Measurements from ENCODE around the gene USP27X. TPM values are rescaled to one million over a fixed set of nuclear protein-coding genes. Genes with fewer than 3 reads are reported as not detected.

Gene USP27X
- total RNA-seq, 2 donors from 2014 or later: 1.0 to 2.4 TPM

DNA sequence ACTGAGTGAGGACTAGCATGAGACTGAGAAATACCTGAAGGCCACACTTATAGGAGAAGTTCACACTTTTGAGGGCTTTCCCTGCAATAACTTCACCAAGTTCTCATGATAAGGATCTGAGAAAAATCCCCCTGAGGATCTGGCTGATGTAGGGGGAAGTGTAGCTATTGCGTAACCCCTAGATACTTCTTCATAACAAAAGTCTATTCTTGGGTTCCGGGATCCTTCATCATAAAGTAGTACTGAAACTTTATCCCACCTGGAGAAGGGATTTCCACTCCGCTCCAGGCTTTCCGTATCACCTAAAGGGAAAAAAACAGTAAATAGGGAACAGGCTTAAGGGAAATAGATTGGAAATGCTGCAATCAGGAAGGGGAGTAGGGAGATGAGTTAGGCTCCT, 13.3 kb downstream of the USP27X start:
- Histone ChIP-seq H3K4me3 (no peak overlapping the region), H3K27me3 (no peaks in the 10 kb centered on the region), H3K27ac (no peak overlapping the region), H3K4me1 (no peaks in the 10 kb centered on the region), H3K36me3 (no peaks in the 10 kb centered on the region), H3K9me3 (no peaks in the 10 kb centered on the region)
- no peak for DNase-seq (ENCODE audit: low spot score)
- TF ChIP-seq, protein P1, sequence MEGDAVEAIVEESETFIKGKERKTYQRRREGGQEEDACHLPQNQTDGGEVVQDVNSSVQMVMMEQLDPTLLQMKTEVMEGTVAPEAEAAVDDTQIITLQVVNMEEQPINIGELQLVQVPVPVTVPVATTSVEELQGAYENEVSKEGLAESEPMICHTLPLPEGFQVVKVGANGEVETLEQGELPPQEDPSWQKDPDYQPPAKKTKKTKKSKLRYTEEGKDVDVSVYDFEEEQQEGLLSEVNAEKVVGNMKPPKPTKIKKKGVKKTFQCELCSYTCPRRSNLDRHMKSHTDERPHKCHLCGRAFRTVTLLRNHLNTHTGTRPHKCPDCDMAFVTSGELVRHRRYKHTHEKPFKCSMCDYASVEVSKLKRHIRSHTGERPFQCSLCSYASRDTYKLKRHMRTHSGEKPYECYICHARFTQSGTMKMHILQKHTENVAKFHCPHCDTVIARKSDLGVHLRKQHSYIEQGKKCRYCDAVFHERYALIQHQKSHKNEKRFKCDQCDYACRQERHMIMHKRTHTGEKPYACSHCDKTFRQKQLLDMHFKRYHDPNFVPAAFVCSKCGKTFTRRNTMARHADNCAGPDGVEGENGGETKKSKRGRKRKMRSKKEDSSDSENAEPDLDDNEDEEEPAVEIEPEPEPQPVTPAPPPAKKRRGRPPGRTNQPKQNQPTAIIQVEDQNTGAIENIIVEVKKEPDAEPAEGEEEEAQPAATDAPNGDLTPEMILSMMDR (IDR thresholded peaks at IDR 0.05): no peak

DNA sequence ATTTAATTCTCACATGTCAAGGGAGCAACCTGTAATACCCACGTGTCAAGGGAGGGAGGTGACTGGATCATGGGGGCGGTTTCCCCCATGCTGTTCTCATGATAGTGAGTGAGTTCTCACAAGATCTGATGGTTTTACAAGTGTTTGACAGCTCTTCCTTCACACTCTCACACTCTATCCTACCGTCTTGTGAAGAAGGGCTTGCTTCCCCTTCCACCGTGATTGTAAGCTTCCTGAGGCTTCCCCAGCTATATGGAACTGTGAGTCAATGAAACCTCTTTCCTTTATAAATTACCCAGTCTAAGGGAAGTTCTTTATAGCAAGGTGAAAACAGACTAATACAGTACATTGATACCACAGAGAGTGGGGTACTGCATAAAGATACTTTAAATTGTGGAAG, 17.7 kb downstream of the USP27X start:
- H3K4me1 ChIP-seq: no peaks in the 10 kb centered on the region
- H3K9me3 ChIP-seq: no peaks in the 10 kb centered on the region
- H3K4me3 ChIP-seq: no peak overlapping the region
- H3K36me3 ChIP-seq: no peaks in the 10 kb centered on the region
- no peaks in the 10 kb centered on the region for H3K27me3 ChIP-seq
- TF ChIP-seq, protein P1 (IDR thresholded peaks at IDR 0.05): no peak
- H3K27ac ChIP-seq: no peak overlapping the region
- DNase-seq (ENCODE audit: low spot score): no peak

DNA sequence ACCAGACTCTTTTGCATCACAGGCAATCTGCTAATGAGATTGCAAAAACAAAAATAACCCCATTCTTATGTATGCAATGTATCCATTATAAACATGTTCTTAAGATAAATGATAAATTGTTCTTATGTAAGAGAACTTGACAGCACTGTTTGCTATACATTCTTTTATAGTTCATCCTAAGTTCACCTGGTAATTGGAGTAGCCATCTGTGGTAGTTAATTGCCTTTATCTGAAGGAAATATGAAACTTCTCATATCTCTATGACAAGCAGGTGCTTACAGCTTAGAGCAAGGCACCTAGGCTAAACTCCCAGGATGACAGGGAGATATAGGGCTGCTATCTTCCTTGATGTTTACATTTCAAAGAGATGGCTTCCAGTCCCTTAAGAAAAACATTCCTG, 21.8 kb downstream of the USP27X start:
- Histone ChIP-seq H3K36me3 (no peaks in the 10 kb centered on the region), H3K4me3 (no peak overlapping the region), H3K27ac (no peak overlapping the region), H3K4me1 (no peaks in the 10 kb centered on the region), H3K27me3 (no peaks in the 10 kb centered on the region), H3K9me3 (peaks cover 0 to 7% of the 10 kb centered on the region in 2 donors)
- TF ChIP-seq, protein P1 (IDR thresholded peaks at IDR 0.05): no peak
- DNase-seq (ENCODE audit: low spot score): no peak

DNA sequence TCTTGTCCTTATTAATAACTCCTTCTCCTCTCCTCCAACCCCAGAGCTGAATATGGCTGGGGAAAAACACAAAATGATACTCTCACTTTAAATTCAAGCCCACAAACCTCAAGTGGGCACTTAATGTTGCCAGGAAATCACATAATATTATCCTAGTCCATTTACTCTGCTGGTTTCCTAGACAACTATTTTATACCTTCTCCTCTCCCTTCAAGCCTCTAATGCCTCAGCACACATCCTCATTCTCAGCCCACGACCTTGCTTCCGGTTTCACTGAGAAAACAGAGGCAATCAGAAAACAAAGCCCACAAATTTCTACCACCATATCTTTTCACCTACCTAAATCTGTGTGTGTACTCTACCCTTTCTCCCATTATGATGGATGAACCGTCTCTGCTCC, 31.1 kb downstream of the USP27X start:
- no peaks in the 10 kb centered on the region for H3K4me1 ChIP-seq
- H3K9me3 ChIP-seq: peaks cover 0 to 2% of the 10 kb centered on the region in 2 donors
- DNase-seq (ENCODE audit: low spot score): no peak
- H3K27me3 ChIP-seq: no peaks in the 10 kb centered on the region
- H3K36me3 ChIP-seq: no peaks in the 10 kb centered on the region
- H3K27ac ChIP-seq: no peak overlapping the region
- TF ChIP-seq, protein P1 (IDR thresholded peaks at IDR 0.05): no peak
- no peak overlapping the region for H3K4me3 ChIP-seq

DNA sequence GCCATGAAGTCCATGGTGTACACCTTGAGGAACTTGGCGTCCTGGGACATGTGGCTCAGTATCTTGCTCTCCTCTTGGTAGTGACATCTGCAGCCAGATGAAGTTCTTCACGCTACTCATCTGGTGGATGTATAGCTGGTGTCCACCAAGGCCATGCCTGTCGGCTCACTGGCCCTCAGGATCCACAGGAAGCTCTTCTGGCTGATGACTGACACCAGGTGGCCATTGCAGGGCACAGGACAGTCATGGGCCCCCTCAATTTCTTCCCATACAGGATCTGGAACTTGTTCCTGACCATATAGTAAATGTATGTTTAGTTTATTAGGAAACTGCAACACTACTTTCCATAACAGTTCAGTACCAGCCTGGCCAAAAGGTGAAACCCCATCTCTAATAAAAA, 32.8 kb downstream of the USP27X start:
- Histone ChIP-seq H3K4me1 (no peaks in the 10 kb centered on the region), H3K27ac (no peak overlapping the region), H3K27me3 (no peaks in the 10 kb centered on the region), H3K36me3 (no peaks in the 10 kb centered on the region), H3K4me3 (no peak overlapping the region), H3K9me3 (no peaks in the 10 kb centered on the region)
- no peak for DNase-seq (ENCODE audit: low spot score)
- TF ChIP-seq, protein P1 (IDR thresholded peaks at IDR 0.05): no peak

DNA sequence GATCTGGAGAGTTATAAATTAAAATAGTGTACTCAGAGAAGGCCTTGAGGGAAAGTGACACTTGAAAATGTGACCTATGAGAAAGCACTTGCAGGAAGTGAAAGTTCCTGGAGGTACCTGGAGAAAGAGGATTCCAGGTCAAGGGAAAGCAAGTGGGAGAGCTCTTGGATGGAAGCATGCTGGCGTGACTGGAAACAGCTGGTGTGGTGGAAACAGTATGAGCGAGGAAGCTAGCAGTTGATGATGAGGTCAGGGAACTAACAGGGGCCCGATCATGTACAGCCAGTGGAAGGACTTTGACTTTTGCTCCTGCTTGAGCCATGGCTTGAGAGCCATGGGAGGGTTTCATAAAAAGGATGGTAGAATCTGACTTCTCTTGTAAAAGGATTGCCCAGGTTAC, 33.6 kb downstream of the USP27X start:
- no peaks in the 10 kb centered on the region for H3K4me1 ChIP-seq
- no peaks in the 10 kb centered on the region for H3K36me3 ChIP-seq
- DNase-seq (ENCODE audit: low spot score): no peak
- TF ChIP-seq, protein P1 (IDR thresholded peaks at IDR 0.05): no peak
- H3K27me3 ChIP-seq: no peaks in the 10 kb centered on the region
- H3K27ac ChIP-seq: no peak overlapping the region
- H3K4me3 ChIP-seq: no peak overlapping the region
- no peaks in the 10 kb centered on the region for H3K9me3 ChIP-seq

Measured in right atrium auricular region (tissue), 2 donors.